Caco-2 (cell line): ENCODE data around the gene ITGB6. TPM values are rescaled to one million over a fixed set of nuclear protein-coding genes. Genes with fewer than 3 reads are reported as not detected.

ENCODE experiments used
- BruUV-seq: library from RNA; stranded (reverse); fragments of 400-500 nt; replicated peaks from 2 replicates; lab custom pipeline; 2021; lab: Mats Ljungman, UMichigan
- CTCF ChIA-PET: fragments of 300-600 bp; sonication (Branson Sonifier 250); formaldehyde crosslinking; loops from one replicate; lab custom pipeline; 2022; ENCODE audit warnings: antibody characterized with exemption; lab: Charles Lee
- POLR2A ChIA-PET: fragments of 300-600 bp; sonication (Branson Sonifier 250); formaldehyde crosslinking; loops from one replicate; lab custom pipeline; 2022; ENCODE audit warnings: antibody characterized with exemption; lab: Charles Lee
- DNase-seq, 2 experiments: peaks; one replicate each; pipeline versions ENCODE4 v3.0.0 to v3.0.0-alpha.2; 2020 to 2022
- H3K27me3 ChIP-seq: replicated peaks from 2 replicates; pipeline ENCODE4 v1.6.0; 2011; ENCODE audit warnings: low read length; ENCODE audit not compliant: control insufficient read depth, insufficient read depth
- H3K36me3 ChIP-seq: 2 replicates; pipeline ENCODE4 v1.5.1; 2011; ENCODE audit warnings: low read length; ENCODE audit not compliant: control insufficient read depth, insufficient read depth
- H3K4me1 ChIP-seq: fragments of 250-450 bp; sonication (Bioruptor Pico); 2 replicates; pipeline ENCODE4 v1.5.1; 2020; ENCODE audit warnings: mild to moderate bottlenecking
- H3K4me3 ChIP-seq: 2 replicates; pipeline ENCODE4 v1.5.1; 2011; ENCODE audit warnings: low read depth, mild to moderate bottlenecking, control low read depth, low read length
- H3K9me3 ChIP-seq: fragments of 250-450 bp; sonication (Bioruptor Pico); 2 replicates; pipeline ENCODE4 v1.5.1; 2020; ENCODE audit warnings: mild to moderate bottlenecking, moderate library complexity
- H3K27ac Mint-ChIP-seq: one replicate; pipeline ENCODE4 v1.8.0; 2022; ENCODE audit warnings: mixed read lengths; ENCODE audit not compliant: unreplicated experiment
- H3K27me3 Mint-ChIP-seq: one replicate; pipeline ENCODE4 v1.8.0; 2022; ENCODE audit warnings: mixed read lengths; ENCODE audit not compliant: insufficient read depth, unreplicated experiment
- H3K36me3 Mint-ChIP-seq: one replicate; pipeline ENCODE4 v1.8.0; 2022; ENCODE audit warnings: mild to moderate bottlenecking, mixed read lengths; ENCODE audit not compliant: insufficient read depth, unreplicated experiment
- H3K4me1 Mint-ChIP-seq: one replicate; pipeline ENCODE4 v1.8.0; 2022; ENCODE audit warnings: low read depth, mixed read lengths; ENCODE audit not compliant: unreplicated experiment
- H3K4me3 Mint-ChIP-seq: one replicate; pipeline ENCODE4 v1.8.0; 2022; ENCODE audit warnings: mild to moderate bottlenecking, moderate library complexity, mixed read lengths; ENCODE audit not compliant: unreplicated experiment
- H3K9me3 Mint-ChIP-seq: one replicate; pipeline ENCODE4 v1.8.0; 2022; ENCODE audit warnings: mixed read lengths; ENCODE audit not compliant: unreplicated experiment
- intact Hi-C: fragments of 100-400 bp; cut with micrococcal nuclease; formaldehyde crosslinking; loops from one replicate; pipeline ENCODE4 v1.10.0; 2022; ENCODE audit not compliant: unreplicated experiment
- total RNA-seq: library from RNA; stranded (reverse); gene quantifications from 2 replicates; pipeline ENCODE4 v1.2.3, GENCODE V29; 2022
- TF ChIP-seq, protein P1 (sequence below), 2 experiments: fragments of 200-600 bp in 1 of 2; IDR thresholded peaks; 1 replicate in 1 of 2; 2 replicates in 1 of 2; pipeline versions ENCODE4 v1.5.1 to v1.8.0; 2011 to 2022; ENCODE audit warnings: antibody characterized with exemption in 1 of 2, control low read depth in 1 of 2, inconsistent platforms in 1 of 2, low read depth in 1 of 2, low read length in 1 of 2, mild to moderate bottlenecking in 1 of 2, moderate library complexity in 1 of 2; ENCODE audit not compliant: insufficient read depth in 1 of 2, severe bottlenecking in 1 of 2, unreplicated experiment in 1 of 2

ITGB6 gene
- total RNA-seq, 1 experiment from 2014 or later: 1.7 TPM

DNA sequence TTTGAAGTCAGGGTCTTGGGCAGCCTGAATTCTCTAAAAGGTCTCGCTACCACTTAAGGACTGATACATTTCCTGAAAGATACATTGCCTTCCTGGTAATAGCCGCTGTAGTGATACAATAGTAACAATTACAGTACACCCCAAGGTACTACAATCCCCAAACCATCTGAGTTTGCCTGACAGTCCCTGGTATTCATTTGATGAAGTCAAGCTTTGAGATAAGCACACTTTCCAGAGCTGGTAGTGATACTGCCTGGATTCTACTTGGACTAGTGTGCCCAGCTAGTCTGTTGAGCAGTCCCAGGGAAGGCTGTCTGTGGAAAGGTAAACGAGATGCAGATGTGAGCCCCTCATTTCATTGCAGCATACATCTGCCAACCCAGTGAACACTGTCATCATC lies 24.4 kb upstream of the ITGB6 start:
- CTCF ChIA-PET: no interaction called here
- Histone ChIP-seq H3K4me3 (no peak overlapping the region), H3K9me3 (no peaks in the 10 kb centered on the region), H3K27me3 (no peaks in the 10 kb centered on the region), H3K36me3 (no peaks in the 10 kb centered on the region), H3K4me1 (peaks cover 55% of the 10 kb centered on the region)
- TF ChIP-seq, protein P1, sequence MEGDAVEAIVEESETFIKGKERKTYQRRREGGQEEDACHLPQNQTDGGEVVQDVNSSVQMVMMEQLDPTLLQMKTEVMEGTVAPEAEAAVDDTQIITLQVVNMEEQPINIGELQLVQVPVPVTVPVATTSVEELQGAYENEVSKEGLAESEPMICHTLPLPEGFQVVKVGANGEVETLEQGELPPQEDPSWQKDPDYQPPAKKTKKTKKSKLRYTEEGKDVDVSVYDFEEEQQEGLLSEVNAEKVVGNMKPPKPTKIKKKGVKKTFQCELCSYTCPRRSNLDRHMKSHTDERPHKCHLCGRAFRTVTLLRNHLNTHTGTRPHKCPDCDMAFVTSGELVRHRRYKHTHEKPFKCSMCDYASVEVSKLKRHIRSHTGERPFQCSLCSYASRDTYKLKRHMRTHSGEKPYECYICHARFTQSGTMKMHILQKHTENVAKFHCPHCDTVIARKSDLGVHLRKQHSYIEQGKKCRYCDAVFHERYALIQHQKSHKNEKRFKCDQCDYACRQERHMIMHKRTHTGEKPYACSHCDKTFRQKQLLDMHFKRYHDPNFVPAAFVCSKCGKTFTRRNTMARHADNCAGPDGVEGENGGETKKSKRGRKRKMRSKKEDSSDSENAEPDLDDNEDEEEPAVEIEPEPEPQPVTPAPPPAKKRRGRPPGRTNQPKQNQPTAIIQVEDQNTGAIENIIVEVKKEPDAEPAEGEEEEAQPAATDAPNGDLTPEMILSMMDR (IDR thresholded peaks at IDR 0.05; ENCODE audit: insufficient read depth in 1 of 2, low read depth in 1 of 2, low read length in 1 of 2, severe bottlenecking in 1 of 2, unreplicated experiment in 1 of 2): no peak
- H3K27me3 Mint-ChIP-seq: no peaks in the 10 kb centered on the region
- no peaks in the 10 kb centered on the region for H3K9me3 Mint-ChIP-seq
- H3K36me3 Mint-ChIP-seq: no peaks in the 10 kb centered on the region
- BruUV-seq: no TSS peak
- POLR2A ChIA-PET: no interaction called here
- no peak for DNase-seq
- no peak overlapping the region for H3K27ac Mint-ChIP-seq
- peaks cover 40% of the 10 kb centered on the region for H3K4me1 Mint-ChIP-seq
- no peak overlapping the region for H3K4me3 Mint-ChIP-seq
- intact Hi-C loops: no loop called here

DNA sequence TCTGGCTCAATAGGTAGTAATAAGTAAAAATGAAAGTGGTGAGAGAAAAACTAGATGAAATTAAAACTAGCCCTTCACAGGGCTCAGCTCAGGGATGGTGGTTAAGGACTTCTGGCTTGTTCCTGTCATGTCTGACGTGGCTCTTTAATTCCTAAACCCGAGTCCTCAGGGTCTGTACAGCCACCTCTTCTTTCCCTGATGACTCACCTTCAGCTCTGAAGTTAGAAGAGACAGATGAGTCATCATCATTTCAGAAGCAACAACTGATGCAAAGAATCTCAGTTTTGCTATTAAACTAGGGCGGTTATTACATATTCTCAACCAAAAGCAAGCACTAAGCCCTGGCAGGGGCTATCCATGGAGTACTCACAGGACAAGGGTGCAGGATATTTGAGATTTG lies 24.0 kb upstream of the ITGB6 start:
- H3K4me3 Mint-ChIP-seq: no peak overlapping the region
- no peaks in the 10 kb centered on the region for H3K9me3 ChIP-seq
- intact Hi-C loops: no loop called here
- peaks cover 51% of the 10 kb centered on the region for H3K4me1 ChIP-seq
- BruUV-seq: no TSS peak
- TF ChIP-seq, protein P1 (IDR thresholded peaks at IDR 0.05; ENCODE audit: insufficient read depth in 1 of 2, low read depth in 1 of 2, low read length in 1 of 2, severe bottlenecking in 1 of 2, unreplicated experiment in 1 of 2): no peak
- H3K27me3 Mint-ChIP-seq: no peaks in the 10 kb centered on the region
- no peak overlapping the region for H3K4me3 ChIP-seq
- ChIA-PET POLR2A (no interaction called here), CTCF (no interaction called here)
- H3K4me1 Mint-ChIP-seq: peaks cover 37% of the 10 kb centered on the region
- H3K27ac Mint-ChIP-seq: no peak overlapping the region
- no peak for DNase-seq
- no peaks in the 10 kb centered on the region for H3K9me3 Mint-ChIP-seq
- H3K27me3 ChIP-seq: no peaks in the 10 kb centered on the region
- no peaks in the 10 kb centered on the region for H3K36me3 ChIP-seq
- H3K36me3 Mint-ChIP-seq: no peaks in the 10 kb centered on the region

DNA sequence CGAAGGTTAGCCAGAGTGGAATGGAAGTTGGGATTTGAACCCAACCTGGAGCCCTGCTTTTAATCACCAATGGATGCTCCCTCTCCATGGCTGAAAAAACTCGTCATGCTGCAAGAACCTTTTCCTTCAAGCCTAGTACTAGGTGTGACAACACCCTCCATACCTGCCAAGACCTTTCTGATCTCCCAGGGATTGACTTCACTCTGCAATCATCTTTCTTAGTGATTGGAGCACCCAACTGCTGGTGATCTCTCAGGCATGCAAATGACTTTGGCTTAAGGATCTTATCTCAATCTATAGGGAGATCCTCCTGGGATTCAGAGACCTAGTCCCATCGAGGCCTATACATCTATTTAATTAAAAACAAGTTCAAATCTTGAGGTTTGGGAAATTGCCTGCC lies 23.5 kb upstream of the ITGB6 start:
- no peak overlapping the region for H3K27ac Mint-ChIP-seq
- no TSS peak for BruUV-seq

More for the DNA sequence above, 23.5 kb upstream of the ITGB6 start:
- no peaks in the 10 kb centered on the region for H3K36me3 ChIP-seq
- Mint-ChIP-seq H3K27me3 (no peaks in the 10 kb centered on the region), H3K4me1 (peaks cover 36% of the 10 kb centered on the region), H3K4me3 (no peak overlapping the region), H3K9me3 (no peaks in the 10 kb centered on the region), H3K36me3 (no peaks in the 10 kb centered on the region)
- peaks cover 46% of the 10 kb centered on the region for H3K4me1 ChIP-seq
- H3K27me3 ChIP-seq: no peaks in the 10 kb centered on the region
- no peak for DNase-seq
- TF ChIP-seq, protein P1 (IDR thresholded peaks at IDR 0.05; ENCODE audit: insufficient read depth in 1 of 2, low read depth in 1 of 2, low read length in 1 of 2, severe bottlenecking in 1 of 2, unreplicated experiment in 1 of 2): no peak
- H3K4me3 ChIP-seq: no peak overlapping the region
- ChIA-PET CTCF (no interaction called here), POLR2A (no interaction called here)
- H3K9me3 ChIP-seq: no peaks in the 10 kb centered on the region
- intact Hi-C loops: no loop called here
